Esophagus muscularis mucosa (tissue), 4 donors: ENCODE measurements around the gene PI3. TPM values are rescaled to one million over a fixed set of nuclear protein-coding genes. Genes with fewer than 3 reads are reported as not detected.

Experiments used
- DNase-seq: peaks from one replicate; pipeline ENCODE4 v3.0.0-alpha.2; 2017; ENCODE audit errors: extremely low spot score
- H3K27ac ChIP-seq, 4 donors: fragments of 200-600 bp; sonication (generic); replicated peaks in 1 of 4; 1 replicate in 3 of 4; 2 replicates in 1 of 4; pipeline ENCODE4 v1.5.1; 2016 to 2019; ENCODE audit warnings: mild to moderate bottlenecking in 1 of 4
- H3K27me3 ChIP-seq, 4 donors: fragments of 200-600 bp; sonication (generic); one replicate each; pipeline versions ENCODE4 v1.5.1 to v1.6.0; 2016 to 2019
- H3K36me3 ChIP-seq, 4 donors: fragments of 200-600 bp; sonication (generic); one replicate each; pipeline ENCODE4 v1.5.1; 2016 to 2019
- H3K4me1 ChIP-seq, 4 donors: fragments of 200-600 bp; sonication (generic); one replicate each; pipeline ENCODE4 v1.5.1; 2016 to 2019
- H3K4me3 ChIP-seq, 4 donors: fragments of 200-600 bp; sonication (generic); 1 replicate in 2 of 4; 2 replicates in 2 of 4; pipeline ENCODE4 v1.5.1; 2016 to 2019; ENCODE audit warnings: mild to moderate bottlenecking in 4 of 4, moderate library complexity in 1 of 4
- H3K9me3 ChIP-seq, 4 donors: fragments of 200-600 bp; sonication (generic); 1 replicate in 3 of 4; 2 replicates in 1 of 4; pipeline ENCODE4 v1.5.1; 2016 to 2019
- CTCF ChIP-seq, 3 experiments: fragments of 200-600 bp in 2 of 3; fragments of 450-650 bp in 1 of 3; sonication (generic) in 2 of 3; IDR thresholded peaks; one replicate each; pipeline ENCODE4 v1.5.1; 2017 to 2019; ENCODE audit warnings: antibody characterized with exemption in 3 of 3, mild to moderate bottlenecking in 2 of 3, moderate library complexity in 1 of 3
- EP300 ChIP-seq: sonication (generic); formaldehyde crosslinking; IDR thresholded peaks from one replicate; pipeline ENCODE4 v1.6.1; 2017; ENCODE audit warnings: antibody characterized with exemption
- POLR2A ChIP-seq: fragments of 450-650 bp; IDR thresholded peaks from one replicate; pipeline ENCODE4 v1.6.1; 2017; ENCODE audit warnings: antibody characterized with exemption, moderate library complexity, mild to moderate bottlenecking, low read depth
- POLR2AphosphoS5 ChIP-seq, 2 donors: sonication (generic); formaldehyde crosslinking; IDR thresholded peaks; one replicate each; pipeline ENCODE4 v1.6.1; 2017; ENCODE audit warnings: antibody characterized with exemption in 2 of 2
- WGBS: methylation state at CpG from one replicate; pipeline ENCODE4 v1.1.5; 2018; 5-methylcytosine and 5-hydroxymethylcytosine counted together
- intact Hi-C: fragments of 100-400 bp; cut with DNase I; formaldehyde crosslinking; loops from one replicate; pipeline ENCODE4 v1.15.1; 2023
- total RNA-seq, 4 donors: library from RNA; depleted of rRNA; stranded (reverse); fragments of >200 nt; gene quantifications; one replicate each; pipeline versions ENCODE4 v1.1.0 to v1.2.1, GENCODE V29; 2016

The PI3 gene
- total RNA-seq, 4 donors from 2014 or later: 1.0 TPM; not detected in 3

- WGBS: 69% methylated on average over 4 of the region's 4 CpGs
- TF ChIP-seq POLR2AphosphoS5 (IDR thresholded peaks at IDR 0.05) (no peak), EP300 (no peak), POLR2A (no peak), CTCF (IDR thresholded peaks at IDR 0.05) (no peak)
- Histone ChIP-seq H3K4me3 (no peak overlapping the region), H3K4me1 (no peaks in the 10 kb centered on the region), H3K27ac (no peak overlapping the region), H3K9me3 (no peaks in the 10 kb centered on the region), H3K27me3 (peaks cover 0 to 26% (median 0%) of the 10 kb centered on the region in 4 donors), H3K36me3 (no peaks in the 10 kb centered on the region)
- DNase-seq: no peak
- intact Hi-C loops: no loop called here
Measured at GRCh38 chr20:45140836-45141235, 33.9 kb upstream of the PI3 start.

- no peak overlapping the region for H3K27ac ChIP-seq
- no peaks in the 10 kb centered on the region for H3K9me3 ChIP-seq
- H3K27me3 ChIP-seq: peaks cover 0 to 13% (median 0%) of the 10 kb centered on the region in 4 donors
- no peaks in the 10 kb centered on the region for H3K4me1 ChIP-seq
- no peaks in the 10 kb centered on the region for H3K36me3 ChIP-seq
- no peak overlapping the region for H3K4me3 ChIP-seq
- DNase-seq: no peak
- intact Hi-C loops: no loop called here
- no peak for TF ChIP-seq POLR2AphosphoS5 (IDR thresholded peaks at IDR 0.05)
- no peak for TF ChIP-seq POLR2A
- no peak for TF ChIP-seq CTCF (IDR thresholded peaks at IDR 0.05)
- TF ChIP-seq EP300: no peak
- 86% methylated on average over 3 of the region's 3 CpGs for WGBS
Measured at GRCh38 chr20:45149062-45149461, 25.6 kb upstream of the PI3 start.

- Histone ChIP-seq H3K27ac (no peak overlapping the region), H3K27me3 (peaks cover 0 to 18% (median 0%) of the 10 kb centered on the region in 4 donors)
- intact Hi-C loops: no loop called here
Measured at GRCh38 chr20:45152405-45152804, 22.3 kb upstream of the PI3 start.

GRCh38 chr20:45153147-45153546, 21.6 kb upstream of the PI3 start:
- Histone ChIP-seq H3K4me3 (no peak overlapping the region), H3K36me3 (no peaks in the 10 kb centered on the region), H3K4me1 (no peaks in the 10 kb centered on the region), H3K9me3 (no peaks in the 10 kb centered on the region), H3K27ac (no peak overlapping the region), H3K27me3 (peaks cover 0 to 15% (median 0%) of the 10 kb centered on the region in 4 donors)
- no peak for DNase-seq
- intact Hi-C loops: no loop called here
- WGBS: 63% methylated on average over 2 of the region's 3 CpGs
- TF ChIP-seq POLR2A (no peak), POLR2AphosphoS5 (IDR thresholded peaks at IDR 0.05) (no peak), CTCF (IDR thresholded peaks at IDR 0.05) (no peak), EP300 (no peak)

More at GRCh38 chr20:45152405-45152804, 22.3 kb upstream of the PI3 start:
- Histone ChIP-seq H3K9me3 (no peaks in the 10 kb centered on the region), H3K4me3 (no peak overlapping the region), H3K4me1 (no peaks in the 10 kb centered on the region), H3K36me3 (no peaks in the 10 kb centered on the region)
- 68% methylated on average over 2 of the region's 2 CpGs for WGBS
- TF ChIP-seq POLR2A (no peak), CTCF (IDR thresholded peaks at IDR 0.05) (no peak), POLR2AphosphoS5 (IDR thresholded peaks at IDR 0.05) (no peak), EP300 (no peak)
- no peak for DNase-seq

- DNase-seq: no peak
- H3K36me3 ChIP-seq: no peaks in the 10 kb centered on the region
- peaks cover 0 to 1% (median 0%) of the 10 kb centered on the region in 4 donors for H3K9me3 ChIP-seq
- intact Hi-C loops: no loop called here
- H3K27me3 ChIP-seq: peaks cover 0 to 10% (median 0%) of the 10 kb centered on the region in 4 donors
- no peak for TF ChIP-seq POLR2A
- TF ChIP-seq EP300: no peak
- no peak for TF ChIP-seq POLR2AphosphoS5 (IDR thresholded peaks at IDR 0.05)
- no peak for TF ChIP-seq CTCF (IDR thresholded peaks at IDR 0.05)
- 56% methylated on average over 1 of the region's 1 CpG for WGBS
- H3K4me1 ChIP-seq: no peaks in the 10 kb centered on the region
- H3K27ac ChIP-seq: no peak overlapping the region
- H3K4me3 ChIP-seq: no peak overlapping the region
Measured at GRCh38 chr20:45153752-45154151, 20.9 kb upstream of the PI3 start.
